Islet precursor cell (in vitro differentiated cells): ENCODE measurements around the gene LAMA4.
"Not testable (repeated sequence)": the region's sequence is repeated elsewhere in the genome, so short reads cannot be mapped to it uniquely, and the experiment has no call there.

Experiments
- DNase-seq: peaks from one replicate; pipeline ENCODE4 v3.0.0-alpha.2; 2018

LAMA4 gene

DNA sequence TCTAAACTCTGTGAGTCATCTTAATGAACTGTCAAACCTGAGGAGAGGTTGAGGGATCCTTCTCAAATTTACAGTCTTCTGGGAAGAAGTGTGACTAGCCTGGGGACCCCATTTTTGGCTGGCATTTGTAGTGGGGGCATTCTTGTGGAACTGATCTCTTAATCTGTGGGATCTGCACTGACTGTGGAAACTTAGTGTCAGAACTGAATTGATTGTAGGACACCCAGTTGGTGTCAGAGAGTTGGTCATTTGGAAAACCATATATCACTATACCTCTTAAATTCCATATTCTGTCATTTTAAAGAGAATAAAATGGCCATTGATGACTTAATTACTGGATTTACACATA is 48.3 kb downstream of the LAMA4 start:
- no peak for DNase-seq

DNA sequence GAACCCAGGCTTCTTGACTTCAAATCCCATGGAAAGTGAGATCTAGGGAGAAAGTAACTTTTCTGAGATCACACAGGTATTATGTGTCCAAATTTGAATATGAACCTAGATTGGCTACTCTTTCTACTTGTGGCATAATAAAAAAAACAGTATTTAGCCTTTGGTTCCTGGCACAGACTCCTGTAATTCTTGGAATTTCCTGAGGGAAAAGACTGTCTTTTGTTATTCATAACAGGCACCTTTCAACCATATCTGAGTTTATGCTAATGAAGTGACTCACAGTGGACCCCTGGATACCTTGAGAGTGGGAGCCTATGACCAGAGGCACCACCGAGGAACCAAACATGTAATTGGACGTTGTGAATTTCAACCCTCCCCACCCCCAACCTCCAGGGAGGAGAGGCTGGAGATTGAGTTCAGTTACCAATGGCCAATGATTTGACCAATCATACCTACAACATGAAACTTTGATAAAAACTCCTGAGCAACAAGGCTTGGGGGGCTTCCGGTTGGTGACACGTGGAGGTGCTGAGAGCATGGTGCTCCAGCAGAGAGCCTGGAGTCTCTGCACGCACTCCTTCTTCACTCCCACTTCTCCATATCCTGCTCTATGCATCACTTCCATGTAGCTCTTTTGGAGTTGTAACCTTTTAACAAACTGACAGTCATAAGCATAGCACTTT is 48.8 kb downstream of the LAMA4 start:
- no peak for DNase-seq

DNA sequence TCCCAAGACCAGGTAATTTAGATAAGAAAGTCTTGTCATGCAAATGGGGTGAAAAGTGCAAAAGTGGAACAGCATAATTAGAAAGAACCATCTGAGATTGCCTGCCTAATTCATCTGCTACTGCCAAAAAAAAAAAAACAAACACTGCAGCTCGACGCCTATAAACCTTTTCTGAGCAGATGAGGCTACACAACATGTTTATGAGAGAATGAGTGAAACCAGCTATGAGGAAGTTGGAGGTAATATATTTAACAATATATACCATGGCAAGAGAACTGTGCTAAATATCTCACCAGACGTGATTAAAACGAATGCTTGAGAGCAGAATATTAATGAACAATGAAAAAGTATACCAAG is 50.0 kb downstream of the LAMA4 start:
- DNase-seq, result no peak

DNA sequence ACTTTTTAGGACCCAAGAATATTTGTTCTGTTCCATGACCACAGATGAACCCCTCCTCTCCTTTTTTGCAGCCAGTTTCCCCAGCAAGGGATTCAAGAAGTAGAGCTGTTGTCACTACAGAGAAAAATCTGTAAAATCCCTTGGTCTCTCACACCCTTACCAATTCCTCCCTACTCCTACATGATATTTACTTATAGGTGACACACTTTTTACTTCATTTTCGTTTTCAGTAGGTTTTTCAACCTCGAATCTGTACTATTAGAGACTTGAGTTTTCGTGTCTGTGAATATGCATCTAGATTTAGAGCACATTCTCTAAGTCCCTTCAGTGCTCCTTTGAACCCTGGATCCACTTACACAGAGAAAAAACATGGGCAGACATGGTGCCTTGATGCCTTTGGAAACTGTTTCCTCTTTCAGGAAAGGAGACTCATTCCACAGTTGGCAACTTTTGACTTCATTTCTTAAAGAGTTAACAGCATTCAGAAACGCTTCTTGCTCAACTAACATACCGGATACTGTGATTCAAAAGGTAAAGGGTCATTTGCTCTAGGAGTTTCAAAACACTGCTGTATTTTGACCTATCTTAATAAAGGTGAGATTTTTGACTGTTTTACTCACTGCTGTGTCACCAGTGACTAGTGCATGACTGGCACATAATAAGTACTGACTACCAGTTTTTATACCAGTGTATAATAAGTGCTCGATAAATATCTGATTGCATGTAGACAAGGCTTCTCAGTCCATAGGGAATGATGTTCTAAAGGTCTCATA is 50.6 kb downstream of the LAMA4 start:
- no peak for DNase-seq

DNA sequence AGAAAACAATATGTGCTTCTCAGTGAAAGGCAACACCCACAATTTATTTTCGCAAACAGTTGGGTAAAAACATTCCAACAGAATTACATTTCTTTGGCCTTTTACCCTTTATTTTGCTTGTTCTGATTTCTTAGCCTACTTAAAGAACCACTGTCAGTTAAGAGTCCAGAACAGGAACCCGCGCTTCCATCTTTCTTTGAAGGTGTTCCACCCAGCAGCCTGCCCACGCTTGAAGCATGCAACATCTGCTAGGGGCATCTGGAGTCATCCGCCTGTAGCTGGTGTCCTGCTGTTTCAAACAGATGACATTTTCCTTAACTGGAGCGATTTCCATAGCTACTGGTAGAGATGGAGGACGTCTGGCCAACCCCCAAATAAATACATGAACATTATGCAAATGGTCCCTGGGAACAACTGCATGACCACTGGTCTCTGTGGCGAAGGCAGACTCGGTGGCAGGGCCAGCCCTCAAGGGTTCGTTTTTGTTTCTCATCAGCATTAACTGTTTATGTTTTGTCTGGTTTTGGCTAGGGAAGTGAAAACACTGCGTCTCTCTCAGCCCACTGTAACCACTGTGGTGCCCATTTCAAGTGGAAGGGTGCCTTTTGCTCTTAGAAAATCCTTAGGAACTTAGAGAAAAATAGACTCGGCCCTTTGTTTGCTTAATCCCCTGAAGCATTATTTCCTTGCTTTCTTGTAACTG is 51.6 kb downstream of the LAMA4 start:
- DNase-seq, result peak; percentile 53

DNA sequence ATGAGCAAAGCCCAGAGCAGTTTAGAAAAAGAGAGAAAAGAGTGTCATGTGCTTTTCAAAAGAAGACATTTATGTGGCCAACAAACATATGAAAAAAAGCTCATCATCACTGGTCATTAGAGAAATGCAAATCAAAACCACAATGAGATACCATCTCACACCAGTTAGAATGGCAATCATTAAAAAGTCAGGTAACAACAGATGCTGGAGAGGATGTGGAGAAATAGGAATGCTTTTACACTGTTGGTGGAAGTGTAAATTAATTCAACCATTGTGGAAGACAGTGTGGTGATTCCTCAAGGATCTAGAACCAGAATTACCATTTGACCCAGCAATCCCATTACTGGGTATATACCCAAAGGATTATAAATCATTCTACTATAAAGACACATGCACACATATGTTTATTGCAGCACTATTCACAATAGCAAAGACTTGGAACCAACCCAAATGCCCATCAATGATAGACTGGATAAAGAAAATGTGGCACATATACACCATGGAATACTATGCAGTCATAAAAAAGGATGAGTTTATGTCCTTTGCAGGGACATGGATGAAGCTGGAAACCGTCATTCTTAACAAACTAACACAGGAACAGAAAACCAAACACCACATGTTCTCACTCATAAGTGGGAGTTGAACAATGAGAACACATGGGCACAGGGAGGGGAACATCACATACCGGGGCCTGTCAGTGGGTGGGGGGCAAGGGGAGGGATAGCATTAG is 54.0 kb downstream of the LAMA4 start:
- not testable (repeated sequence) for DNase-seq

DNA sequence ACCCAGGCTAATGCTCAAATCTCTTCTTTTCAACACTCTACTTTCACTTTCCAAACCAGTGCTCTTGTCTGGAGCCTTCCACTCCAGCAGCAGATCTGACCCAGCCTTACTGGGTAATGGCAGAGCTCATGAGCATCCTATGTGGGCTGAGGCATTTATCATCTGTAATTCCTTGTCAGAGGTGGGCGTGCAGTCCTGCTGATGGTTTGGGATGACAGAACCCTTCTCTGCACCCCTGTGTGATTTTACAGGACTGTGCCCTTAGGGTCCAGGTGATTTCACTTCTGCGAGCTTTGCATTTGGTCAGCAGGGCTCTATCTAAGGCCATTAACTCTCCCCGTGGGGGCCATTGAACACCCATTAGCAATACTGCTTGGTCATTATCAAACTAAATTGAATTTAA is 55.4 kb downstream of the LAMA4 start:
- peak; percentile 69 for DNase-seq

DNA sequence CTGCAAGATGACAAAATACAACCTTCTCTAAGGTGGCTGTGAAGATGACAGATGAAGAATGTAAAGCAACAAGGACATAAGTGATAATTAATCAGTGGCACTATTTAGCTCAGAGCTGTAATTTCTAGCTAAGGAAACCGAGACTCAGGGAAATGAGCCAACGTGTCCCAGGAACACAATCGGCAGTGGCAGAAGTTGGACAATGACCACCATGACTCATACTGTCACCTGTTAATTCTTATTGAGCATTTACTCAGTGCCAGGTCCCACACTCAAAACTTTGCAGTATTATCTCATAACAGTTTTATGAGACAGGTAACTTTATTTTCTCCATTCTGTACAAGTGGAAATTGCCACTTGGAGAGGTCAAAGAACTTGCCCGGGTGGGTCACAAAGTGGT is 55.8 kb downstream of the LAMA4 start:
- DNase-seq, result no peak

DNA sequence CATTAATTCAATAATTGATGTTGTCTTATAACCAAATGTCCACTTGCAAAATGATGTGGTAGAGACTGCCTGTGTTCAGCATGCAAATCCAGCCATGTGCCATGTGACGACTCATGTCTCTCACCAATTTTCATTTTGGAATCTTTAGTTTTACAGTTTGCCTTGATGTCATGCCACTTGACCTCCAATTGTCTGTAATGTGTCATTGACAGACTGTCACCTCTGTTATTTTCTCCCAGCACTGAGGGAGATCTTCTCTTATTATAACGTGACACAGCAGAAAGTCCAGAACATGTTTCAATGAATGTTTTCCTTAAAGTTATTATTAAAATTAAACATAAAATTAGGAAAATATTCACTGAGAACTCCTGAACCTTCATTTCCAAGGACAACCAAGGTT is 56.7 kb downstream of the LAMA4 start:
- no peak for DNase-seq

DNA sequence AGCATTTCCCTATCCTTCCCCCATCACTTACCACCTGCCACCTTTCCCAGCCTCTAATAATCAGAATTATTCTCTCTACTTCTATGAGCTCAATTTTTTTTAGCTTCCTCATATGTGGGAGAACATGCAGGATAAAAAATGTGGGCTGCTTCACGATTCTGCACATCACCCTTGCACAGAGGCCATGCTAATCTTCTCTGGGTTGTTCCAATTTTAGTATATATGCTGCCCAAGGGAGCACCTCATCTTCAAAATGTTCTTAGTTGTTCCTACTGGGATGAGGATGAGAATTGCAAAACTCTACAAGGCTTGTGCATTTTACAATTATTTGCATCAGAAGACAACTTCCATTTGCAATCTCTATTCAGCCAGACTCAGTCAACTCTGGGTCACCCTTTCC is 58.1 kb downstream of the LAMA4 start:
- no peak for DNase-seq

DNA sequence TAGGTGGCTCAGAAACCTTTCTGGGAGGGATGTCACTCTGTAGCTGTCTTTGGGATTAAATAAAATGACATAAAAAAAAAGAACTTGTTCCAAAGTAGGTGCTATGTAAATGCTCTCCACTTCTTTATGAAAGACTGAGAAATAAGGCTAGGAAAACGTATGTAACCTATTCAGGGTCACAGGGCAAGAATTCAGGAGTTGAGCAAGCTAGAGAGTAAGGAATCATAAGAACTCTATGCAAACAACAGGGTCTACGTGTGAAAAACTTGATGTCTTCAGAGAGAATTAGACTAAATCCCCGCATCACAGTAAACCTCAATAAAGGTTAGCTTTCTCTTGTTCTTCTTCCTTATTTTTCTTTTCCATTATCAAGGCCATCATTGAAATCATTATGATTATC is 59.2 kb downstream of the LAMA4 start:
- no peak for DNase-seq

DNA sequence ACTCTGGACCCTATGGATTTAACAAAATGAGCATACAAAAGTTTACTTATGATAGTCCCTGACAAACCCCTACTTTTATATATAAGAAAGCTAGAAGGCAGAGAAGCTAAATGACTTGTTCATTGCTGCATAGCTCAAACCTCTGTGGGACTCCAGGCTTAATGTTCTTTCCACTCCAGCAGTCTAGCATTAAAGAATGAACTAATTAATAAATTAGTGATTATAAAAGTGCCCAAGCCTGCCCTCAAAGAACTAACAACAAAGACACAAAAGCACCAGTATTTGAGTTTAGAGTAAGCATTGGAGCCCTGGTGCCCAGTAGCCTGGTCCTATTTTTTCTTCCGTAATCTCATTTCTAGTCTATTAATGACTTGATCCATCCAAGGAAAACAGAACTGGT is 59.9 kb downstream of the LAMA4 start:
- DNase-seq, result no peak

DNA sequence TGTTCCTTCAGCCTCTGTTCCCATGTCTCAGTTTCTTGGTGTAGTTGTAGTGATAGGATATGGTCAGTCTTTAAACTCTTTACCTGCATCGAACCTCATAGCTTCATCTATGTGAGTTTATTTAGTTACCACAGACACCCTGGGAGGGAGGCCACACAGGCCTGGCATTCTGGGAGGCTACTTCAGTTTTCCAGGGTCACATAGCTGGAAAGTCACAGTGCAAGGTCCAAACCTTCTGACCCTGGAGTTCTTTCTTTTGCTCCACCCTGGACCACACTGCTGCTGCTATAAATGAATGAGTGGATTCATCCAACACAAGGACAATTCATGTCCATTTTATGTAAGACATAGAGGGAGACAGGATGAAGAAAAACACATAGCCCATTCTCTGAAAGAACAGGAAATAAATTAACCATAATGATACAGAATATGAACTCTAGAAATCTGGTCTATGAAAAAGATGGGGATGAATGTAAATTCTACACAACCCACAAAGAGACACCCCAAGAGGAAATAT is 60.8 kb downstream of the LAMA4 start:
- DNase-seq, result no peak

DNA sequence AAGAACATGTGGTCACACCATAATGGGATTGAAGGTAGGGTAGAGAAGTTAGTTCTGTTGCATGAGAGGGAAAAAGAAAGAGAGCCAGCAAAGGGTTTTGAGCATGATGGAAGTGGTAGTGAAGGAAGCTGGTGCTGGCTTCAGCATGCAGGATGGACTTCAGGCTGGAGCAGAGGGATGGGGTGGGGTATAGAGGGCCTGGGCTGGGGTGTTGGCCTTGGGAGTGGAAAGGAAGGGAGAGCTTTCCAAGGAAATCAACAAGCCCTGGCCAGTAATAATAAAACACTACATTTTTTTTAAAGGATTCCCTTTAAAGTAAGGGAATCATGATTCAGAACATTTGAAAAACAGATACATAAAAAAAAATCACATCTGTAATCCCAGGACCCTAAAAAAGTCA is 61.2 kb downstream of the LAMA4 start:
- DNase-seq, result no peak

DNA sequence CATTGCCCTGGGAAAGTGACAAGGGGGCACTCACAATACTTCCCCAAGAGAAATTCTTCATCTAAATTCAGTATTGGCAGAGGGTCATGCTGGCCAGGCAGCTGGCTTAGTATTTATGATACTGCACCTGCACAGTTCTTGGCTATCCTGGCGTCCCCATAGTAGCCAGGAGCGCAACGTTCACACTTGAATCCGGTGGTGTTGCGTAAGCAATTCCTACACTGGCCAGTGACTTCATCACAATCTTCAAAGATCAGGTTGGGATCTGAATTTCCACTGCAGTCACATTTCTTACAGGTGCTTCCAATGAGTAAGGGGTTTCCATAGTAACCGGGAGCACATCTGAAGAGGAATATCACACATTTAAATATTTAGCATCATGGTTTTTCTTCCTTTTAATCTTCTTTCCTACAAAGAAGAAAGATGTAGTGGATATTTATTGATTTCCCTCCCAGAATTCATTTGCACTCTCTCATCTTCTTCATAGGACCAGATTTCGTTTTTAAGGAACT is 62.8 kb downstream of the LAMA4 start:
- no peak for DNase-seq

DNA sequence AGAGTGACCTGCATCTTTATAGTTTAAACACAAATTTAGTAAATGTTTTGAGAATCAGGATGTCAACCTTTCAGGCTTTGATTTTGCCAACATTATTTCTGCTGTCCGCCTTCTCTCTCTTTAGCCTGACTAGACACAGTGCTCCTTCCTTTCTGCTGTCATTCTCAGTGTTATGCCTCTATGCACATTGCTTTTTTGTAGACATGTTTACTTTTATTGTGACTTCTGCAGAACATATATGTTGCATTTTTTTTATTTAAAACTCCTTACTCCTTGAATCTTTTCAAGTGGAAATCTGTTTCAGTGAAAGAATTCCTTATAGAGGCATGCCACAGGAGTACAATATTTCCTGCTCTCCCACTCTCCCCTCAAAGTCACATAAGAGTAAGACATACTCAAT is 64.2 kb downstream of the LAMA4 start:
- no peak for DNase-seq

DNA sequence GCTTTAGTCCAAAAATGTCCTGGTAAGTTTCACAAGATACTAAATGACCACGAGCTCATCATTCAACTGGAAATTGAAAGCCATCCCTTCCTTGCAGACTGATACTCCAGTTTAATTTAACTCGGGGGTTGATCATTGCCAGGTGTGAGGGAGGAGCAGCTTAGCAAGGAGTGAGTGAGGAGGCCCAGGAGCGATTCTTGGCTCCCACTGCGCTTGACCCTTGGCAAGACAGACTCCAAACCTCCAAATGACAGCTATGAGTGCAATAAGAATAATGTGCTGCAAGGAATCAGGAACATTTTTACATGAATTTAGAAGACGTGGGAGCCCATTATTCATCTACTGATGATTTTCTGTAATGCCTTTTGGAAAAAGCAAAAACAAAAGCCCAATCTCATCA is 64.9 kb downstream of the LAMA4 start:
- no peak for DNase-seq

DNA sequence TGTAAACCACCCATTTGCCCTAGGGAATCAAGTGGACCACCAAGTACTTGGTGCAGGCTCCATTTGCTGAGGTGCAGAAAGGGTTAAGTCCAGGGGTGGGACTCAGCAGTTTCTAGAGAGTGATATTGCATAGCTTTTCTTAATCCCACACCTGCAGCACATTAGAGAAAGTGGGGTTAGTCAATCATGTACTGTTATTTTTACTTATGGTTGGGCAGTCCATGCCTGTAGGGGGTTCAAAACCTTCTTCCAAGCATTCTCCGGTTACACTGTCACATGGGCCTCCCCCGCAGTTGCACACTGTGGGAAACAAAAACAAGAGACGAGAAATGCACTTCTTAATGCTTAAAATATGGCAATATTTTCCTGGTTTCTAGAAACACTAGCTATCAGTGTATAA is 65.5 kb downstream of the LAMA4 start:
- no peak for DNase-seq

DNA sequence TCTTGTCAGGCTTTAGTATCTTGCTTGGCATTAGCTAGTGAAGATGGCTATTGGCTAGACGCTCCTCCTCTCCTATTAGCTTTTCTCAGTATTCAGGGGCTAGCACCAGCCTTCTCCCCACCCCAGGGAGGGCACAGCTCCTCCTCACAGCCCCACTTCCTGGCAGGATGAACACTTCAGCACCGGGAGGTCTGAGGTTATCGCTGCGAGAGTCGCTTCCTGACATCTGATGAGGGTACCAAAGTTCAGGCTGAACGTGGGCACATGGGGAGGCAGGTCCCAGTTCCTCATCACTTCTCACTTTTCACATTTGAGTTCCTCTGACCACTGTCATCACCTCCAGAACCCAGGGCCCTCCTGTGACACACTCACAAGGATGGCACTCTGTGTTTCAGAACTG is 66.6 kb downstream of the LAMA4 start:
- no peak for DNase-seq

DNA sequence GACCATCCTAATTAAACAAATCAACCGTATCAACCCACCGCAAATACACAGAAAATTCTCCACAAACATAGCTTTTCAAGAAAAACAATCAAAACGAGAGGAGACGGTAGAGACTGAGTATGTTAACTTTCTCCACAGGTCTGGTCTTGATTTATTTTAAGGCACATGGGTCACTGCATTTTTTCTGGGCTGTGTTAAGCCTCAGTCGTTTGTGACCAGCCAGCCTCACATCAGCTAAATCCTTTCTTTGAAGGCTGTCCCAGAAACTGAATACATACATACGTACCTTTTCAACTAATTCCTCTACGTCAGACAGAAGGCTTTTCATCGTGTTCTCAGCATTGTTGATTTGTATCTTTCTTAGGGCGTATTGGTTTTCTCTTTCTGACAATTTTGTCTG is 69.4 kb downstream of the LAMA4 start:
- DNase-seq, result no peak

DNA sequence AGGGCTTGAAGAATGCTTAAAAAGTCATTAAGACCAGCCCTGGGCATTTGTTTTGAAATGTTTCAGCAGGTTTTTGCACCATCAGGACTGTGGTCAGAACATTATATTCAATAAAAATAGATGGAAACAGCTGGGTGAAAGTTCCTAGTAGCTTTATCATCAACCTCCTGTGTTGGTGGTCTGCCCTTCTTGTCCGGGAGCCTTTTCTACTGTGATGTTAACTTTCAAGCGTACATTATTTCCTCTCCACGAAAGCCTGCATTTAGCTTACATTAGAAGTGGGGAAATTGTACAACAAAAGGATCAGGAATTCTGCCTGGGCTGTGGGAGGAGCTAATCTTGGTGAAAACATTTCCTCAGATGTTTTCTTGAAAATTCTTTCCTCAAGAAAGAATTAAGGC is 71.1 kb downstream of the LAMA4 start:
- no peak for DNase-seq

DNA sequence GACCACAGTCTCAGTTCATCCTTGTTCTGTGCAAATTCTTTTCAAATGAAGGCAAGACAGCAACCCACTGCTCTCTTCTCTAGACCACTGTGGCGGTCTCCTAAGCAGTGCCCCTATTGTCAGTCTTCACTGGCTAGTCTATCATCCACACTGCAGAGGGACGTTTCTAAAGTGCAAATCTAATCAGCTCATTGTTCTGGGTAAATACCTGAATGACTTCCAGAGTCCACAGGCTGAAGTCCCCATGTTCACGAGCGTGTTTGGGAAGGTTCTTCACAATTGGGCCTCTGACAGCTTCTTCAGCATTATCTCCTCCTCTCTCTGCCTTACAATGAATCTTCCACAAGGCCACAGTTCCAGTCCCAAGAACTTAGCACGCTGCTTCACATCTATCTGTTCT is 73.2 kb downstream of the LAMA4 start:
- DNase-seq, result no peak

DNA sequence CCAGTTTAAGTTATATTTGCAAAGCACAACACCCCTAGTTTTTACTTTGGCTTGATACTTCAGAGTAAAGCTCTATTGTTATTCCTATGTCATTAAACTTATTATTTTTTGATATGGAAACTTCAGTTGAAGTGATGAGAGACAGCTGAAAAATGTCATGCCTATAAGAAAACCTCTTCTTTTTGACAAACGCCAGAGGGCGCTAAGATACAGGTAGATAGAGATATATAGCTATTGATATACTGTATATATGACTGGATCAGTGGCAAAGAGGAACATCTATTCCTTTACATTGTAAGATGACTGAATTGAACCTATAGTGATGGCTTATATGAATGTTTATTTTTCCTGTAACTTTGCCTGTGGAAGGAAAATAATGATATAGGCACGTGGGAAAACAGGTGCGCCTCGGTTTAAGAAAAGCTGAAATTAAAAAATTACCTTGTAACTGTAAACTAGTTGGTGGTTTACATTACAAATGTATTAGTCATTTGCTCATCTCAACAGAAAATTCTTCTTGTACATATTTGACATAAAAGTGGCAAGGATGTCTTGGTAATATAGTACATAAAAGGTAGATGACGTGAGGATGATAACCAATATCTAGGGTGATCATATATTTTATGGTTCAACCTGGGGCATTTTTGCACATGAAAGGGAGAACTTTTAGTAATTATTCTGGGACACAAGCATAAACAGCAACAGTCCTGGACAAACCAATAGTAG is 74.1 kb downstream of the LAMA4 start:
- DNase-seq, result no peak
